Measurements from ENCODE around the gene PDGFA. TPM values are rescaled to one million over a fixed set of nuclear protein-coding genes. Genes with fewer than 3 reads are reported as not detected.

PDGFA gene
- polyA plus RNA-seq, 3 donors from 2014 or later, result 0.29 to 0.59 TPM; not detected in 1

GRCh38 chr7:512541-513311, 6.9 kb downstream of the PDGFA start:
- H3K27ac Mint-ChIP-seq, result no peak overlapping the region
- no peak overlapping the region for H3K4me3 Mint-ChIP-seq
- no peak for DNase-seq
- no peaks in the 10 kb centered on the region for H3K36me3 Mint-ChIP-seq
- H3K4me1 Mint-ChIP-seq, result peaks cover 2 to 3% of the 10 kb centered on the region in 2 donors
- no peaks in the 10 kb centered on the region for H3K9me3 Mint-ChIP-seq
- peaks cover 4 to 15% (median 9%) of the 10 kb centered on the region in 3 donors for H3K27me3 Mint-ChIP-seq (ENCODE audit: low read depth in 3 of 3)

GRCh38 chr7:512146-512510, 7.5 kb downstream of the PDGFA start:
- no peaks in the 10 kb centered on the region for H3K9me3 Mint-ChIP-seq
- H3K4me3 Mint-ChIP-seq, result no peak overlapping the region
- no peaks in the 10 kb centered on the region for H3K4me1 Mint-ChIP-seq
- no peak for DNase-seq
- H3K27ac Mint-ChIP-seq, result no peak overlapping the region
- no peaks in the 10 kb centered on the region for H3K36me3 Mint-ChIP-seq
- H3K27me3 Mint-ChIP-seq (ENCODE audit: low read depth in 3 of 3), result peaks cover 4 to 14% (median 7%) of the 10 kb centered on the region in 3 donors

DNA sequence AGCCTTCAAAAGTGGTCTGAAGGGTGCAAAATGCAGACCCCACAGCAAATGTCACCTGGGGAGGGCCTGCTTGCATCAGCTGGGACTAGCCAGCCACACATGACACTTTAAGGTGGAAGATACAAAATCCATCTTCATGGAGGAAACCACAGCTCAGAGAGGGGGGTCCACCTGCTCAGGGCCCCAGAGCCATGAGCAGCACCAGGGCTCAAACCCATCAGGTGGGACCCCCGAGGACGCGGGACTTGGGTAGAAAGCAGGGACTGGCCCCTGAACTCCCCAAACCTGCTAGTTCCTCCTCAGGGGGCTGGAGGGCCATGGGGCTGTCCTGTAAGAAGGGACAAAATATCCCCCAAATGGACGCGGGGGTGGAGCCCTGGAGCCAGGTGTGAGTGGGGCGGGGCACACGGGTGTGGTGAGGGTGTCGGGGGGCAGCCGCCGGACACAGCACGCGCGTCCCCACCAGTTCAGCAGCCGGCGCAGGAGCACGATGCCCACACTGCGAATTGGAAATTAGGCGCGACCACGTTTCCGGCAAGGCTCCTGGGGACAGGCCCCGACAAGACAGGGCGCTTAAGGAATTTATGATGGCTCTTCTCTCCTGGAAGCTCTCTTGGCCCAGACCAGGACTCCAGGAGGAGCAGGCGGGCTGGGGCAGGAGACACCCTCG, 8.0 kb downstream of the PDGFA start:
- Mint-ChIP-seq H3K4me3 (no peak overlapping the region), H3K9me3 (no peaks in the 10 kb centered on the region), H3K27ac (no peak overlapping the region), H3K4me1 (no peaks in the 10 kb centered on the region), H3K36me3 (no peaks in the 10 kb centered on the region), H3K27me3 (ENCODE audit: low read depth in 3 of 3) (peaks cover 4 to 14% (median 7%) of the 10 kb centered on the region in 3 donors)
- no peak for DNase-seq

- H3K9me3 Mint-ChIP-seq, result no peaks in the 10 kb centered on the region
- no peaks in the 10 kb centered on the region for H3K36me3 Mint-ChIP-seq
- no peak for DNase-seq
- peaks cover 2 to 9% (median 5%) of the 10 kb centered on the region in 3 donors for H3K27me3 Mint-ChIP-seq (ENCODE audit: low read depth in 3 of 3)
- no peaks in the 10 kb centered on the region for H3K4me1 Mint-ChIP-seq
- H3K4me3 Mint-ChIP-seq, result no peak overlapping the region
- H3K27ac Mint-ChIP-seq, result no peak overlapping the region
Measured at GRCh38 chr7:510782-511281, 8.8 kb downstream of the PDGFA start.

DNA sequence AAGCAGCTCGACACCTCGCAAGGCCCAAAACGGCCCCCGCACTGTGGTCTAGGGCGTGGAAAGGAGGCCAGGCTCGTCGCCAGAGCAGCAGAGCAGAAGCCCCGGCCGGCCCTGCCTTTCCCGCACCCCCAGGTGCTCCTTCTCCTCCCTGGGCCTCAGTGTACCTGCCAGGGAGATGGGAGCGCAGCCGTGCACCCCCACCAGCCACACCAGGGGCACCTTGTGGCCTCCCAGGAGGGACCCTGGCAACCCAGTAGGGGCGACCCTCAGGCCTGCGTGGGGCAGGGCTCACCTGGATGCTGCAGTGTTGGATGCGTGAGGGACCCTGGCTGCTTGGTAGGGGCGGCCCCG, 9.5 kb downstream of the PDGFA start:
- H3K9me3 Mint-ChIP-seq, result no peaks in the 10 kb centered on the region
- H3K36me3 Mint-ChIP-seq, result no peaks in the 10 kb centered on the region
- H3K27ac Mint-ChIP-seq, result no peak overlapping the region
- DNase-seq, result no peak
- no peak overlapping the region for H3K4me3 Mint-ChIP-seq
- peaks cover 0 to 9% (median 3%) of the 10 kb centered on the region in 3 donors for H3K27me3 Mint-ChIP-seq (ENCODE audit: low read depth in 3 of 3)
- no peaks in the 10 kb centered on the region for H3K4me1 Mint-ChIP-seq

DNA sequence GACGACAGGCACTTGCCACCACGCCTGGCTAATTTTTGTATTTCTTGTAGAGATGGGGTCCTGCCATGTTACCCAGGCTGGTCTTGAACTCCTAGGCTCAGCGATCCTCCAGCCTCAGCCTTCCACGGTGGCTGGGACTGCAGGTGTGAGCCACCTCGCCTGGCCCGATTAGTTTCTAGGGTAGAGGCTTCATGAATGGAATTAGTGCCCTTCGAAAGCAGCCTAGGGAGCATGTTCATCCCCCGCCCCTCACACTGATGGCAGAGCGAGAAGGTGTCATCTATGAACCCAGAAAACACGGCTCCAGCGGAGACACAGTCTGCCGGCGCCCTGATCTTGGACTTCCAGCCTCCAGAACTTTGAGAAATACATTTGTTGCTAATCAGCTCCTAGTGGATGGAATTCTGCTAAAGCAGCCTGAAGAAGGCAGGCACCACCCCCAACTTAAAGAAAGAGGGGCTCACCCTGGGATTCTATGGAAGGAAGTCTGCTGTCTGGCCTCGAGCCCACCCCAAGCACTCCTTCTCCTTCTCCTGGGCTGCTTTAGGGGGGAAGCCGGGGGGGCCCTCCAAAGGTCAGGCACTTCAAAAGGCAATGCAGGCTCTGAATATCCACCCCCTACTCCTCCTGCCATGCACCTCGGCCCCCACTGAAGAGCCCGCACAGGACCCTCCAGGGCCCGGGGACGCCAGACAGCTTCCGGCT, 10.1 kb downstream of the PDGFA start:
- peaks cover 0 to 9% (median 2%) of the 10 kb centered on the region in 3 donors for H3K27me3 Mint-ChIP-seq (ENCODE audit: low read depth in 3 of 3)

DNA sequence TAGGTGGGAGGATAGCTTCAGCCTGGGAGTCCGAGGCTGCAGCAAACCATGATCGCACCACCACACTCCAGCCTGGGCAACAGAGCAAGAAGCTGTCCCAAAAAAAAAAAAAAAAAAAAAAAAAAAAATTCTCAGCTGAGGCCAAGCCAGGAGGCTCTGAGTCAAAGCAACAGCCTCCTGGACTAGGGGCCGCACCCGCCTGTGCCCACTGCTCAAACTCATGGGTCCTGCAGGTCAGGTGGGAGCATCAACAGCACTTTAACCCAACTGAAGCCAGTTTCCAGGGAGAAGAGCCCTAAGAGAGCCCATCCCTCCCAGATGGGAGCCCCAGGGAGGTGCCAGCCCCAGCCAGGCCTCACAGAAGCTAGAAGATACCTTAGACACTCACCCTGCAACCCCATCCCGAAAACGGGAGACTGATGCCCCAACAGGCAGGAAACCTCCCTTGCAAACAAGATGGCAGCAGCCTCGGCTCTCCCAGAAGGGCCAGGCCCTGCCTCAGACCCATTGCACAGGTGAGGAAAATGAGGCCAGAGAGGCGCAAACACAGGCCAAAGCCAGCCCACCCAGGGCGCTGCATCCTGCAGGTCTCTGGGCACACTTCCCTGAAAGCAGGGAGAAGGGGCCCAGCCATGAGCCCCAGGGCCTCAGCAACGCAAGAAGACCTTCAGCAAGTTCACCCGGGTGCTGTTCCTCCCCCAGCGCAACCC, 11.0 kb downstream of the PDGFA start:
- H3K9me3 Mint-ChIP-seq, result no peaks in the 10 kb centered on the region
- H3K27ac Mint-ChIP-seq, result no peak overlapping the region
- no peaks in the 10 kb centered on the region for H3K4me1 Mint-ChIP-seq
- no peak for DNase-seq
- no peaks in the 10 kb centered on the region for H3K36me3 Mint-ChIP-seq
- H3K27me3 Mint-ChIP-seq (ENCODE audit: low read depth in 3 of 3), result peaks cover 0 to 3% (median 2%) of the 10 kb centered on the region in 3 donors
- no peak overlapping the region for H3K4me3 Mint-ChIP-seq

More for the DNA sequence above, 10.1 kb downstream of the PDGFA start:
- Mint-ChIP-seq H3K36me3 (no peaks in the 10 kb centered on the region), H3K27ac (no peak overlapping the region), H3K9me3 (no peaks in the 10 kb centered on the region), H3K4me3 (no peak overlapping the region), H3K4me1 (no peaks in the 10 kb centered on the region)
- DNase-seq, result no peak

DNA sequence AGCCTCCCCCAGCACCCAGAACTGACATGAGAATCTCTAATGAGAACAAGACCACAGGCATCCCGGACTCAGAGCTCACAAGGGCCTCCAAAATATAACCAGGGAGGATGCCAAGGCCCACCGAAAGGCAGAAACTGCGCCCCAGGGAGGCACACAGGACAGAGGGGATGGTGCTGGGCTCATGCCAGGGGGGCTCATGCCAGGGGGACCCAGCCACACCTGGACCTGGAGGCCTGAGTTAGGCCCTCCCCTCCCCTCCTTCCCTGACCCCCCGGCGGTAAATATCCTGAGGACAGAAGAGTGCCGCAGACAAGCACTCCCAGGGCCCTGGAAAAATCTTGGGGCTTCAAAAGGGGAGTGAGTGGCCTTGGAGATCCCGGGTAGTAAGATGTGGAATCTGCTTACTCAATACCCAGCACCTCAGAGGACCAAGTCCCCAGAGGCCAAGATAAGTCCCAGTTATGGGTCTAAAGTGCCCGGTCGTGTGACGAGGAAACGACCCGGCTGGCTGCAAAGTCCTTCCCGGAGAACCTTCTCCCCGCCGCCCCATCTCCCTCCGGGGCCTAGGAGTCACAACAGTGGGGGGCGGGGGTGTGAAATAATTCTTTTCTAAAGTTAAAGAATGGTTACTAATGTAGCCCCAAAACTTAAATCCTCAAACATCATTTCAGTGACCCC, 11.9 kb downstream of the PDGFA start:
- Mint-ChIP-seq H3K4me1 (no peaks in the 10 kb centered on the region), H3K36me3 (no peaks in the 10 kb centered on the region), H3K9me3 (no peaks in the 10 kb centered on the region), H3K27me3 (ENCODE audit: low read depth in 3 of 3) (peaks cover 0 to 3% (median 2%) of the 10 kb centered on the region in 3 donors), H3K27ac (no peak overlapping the region), H3K4me3 (no peak overlapping the region)
- no peak for DNase-seq

GRCh38 chr7:506921-507622, 12.6 kb downstream of the PDGFA start:
- Mint-ChIP-seq H3K9me3 (no peaks in the 10 kb centered on the region), H3K4me1 (no peaks in the 10 kb centered on the region), H3K27ac (no peak overlapping the region), H3K27me3 (ENCODE audit: low read depth in 3 of 3) (peaks cover 0 to 2% (median 0%) of the 10 kb centered on the region in 3 donors), H3K36me3 (no peaks in the 10 kb centered on the region), H3K4me3 (no peak overlapping the region)
- no peak for DNase-seq

GRCh38 chr7:506391-506831, 13.2 kb downstream of the PDGFA start:
- no peak for DNase-seq
- Mint-ChIP-seq H3K9me3 (no peaks in the 10 kb centered on the region), H3K36me3 (no peaks in the 10 kb centered on the region), H3K4me3 (no peak overlapping the region), H3K4me1 (no peaks in the 10 kb centered on the region), H3K27me3 (ENCODE audit: low read depth in 3 of 3) (peaks cover 0 to 2% (median 0%) of the 10 kb centered on the region in 3 donors), H3K27ac (no peak overlapping the region)

GRCh38 chr7:505171-505570, 14.5 kb downstream of the PDGFA start:
- Mint-ChIP-seq H3K36me3 (no peaks in the 10 kb centered on the region), H3K4me1 (no peaks in the 10 kb centered on the region), H3K27me3 (ENCODE audit: low read depth in 3 of 3) (peaks cover 0 to 2% (median 0%) of the 10 kb centered on the region in 3 donors), H3K9me3 (no peaks in the 10 kb centered on the region), H3K27ac (no peak overlapping the region), H3K4me3 (no peak overlapping the region)
- no peak for DNase-seq

DNA sequence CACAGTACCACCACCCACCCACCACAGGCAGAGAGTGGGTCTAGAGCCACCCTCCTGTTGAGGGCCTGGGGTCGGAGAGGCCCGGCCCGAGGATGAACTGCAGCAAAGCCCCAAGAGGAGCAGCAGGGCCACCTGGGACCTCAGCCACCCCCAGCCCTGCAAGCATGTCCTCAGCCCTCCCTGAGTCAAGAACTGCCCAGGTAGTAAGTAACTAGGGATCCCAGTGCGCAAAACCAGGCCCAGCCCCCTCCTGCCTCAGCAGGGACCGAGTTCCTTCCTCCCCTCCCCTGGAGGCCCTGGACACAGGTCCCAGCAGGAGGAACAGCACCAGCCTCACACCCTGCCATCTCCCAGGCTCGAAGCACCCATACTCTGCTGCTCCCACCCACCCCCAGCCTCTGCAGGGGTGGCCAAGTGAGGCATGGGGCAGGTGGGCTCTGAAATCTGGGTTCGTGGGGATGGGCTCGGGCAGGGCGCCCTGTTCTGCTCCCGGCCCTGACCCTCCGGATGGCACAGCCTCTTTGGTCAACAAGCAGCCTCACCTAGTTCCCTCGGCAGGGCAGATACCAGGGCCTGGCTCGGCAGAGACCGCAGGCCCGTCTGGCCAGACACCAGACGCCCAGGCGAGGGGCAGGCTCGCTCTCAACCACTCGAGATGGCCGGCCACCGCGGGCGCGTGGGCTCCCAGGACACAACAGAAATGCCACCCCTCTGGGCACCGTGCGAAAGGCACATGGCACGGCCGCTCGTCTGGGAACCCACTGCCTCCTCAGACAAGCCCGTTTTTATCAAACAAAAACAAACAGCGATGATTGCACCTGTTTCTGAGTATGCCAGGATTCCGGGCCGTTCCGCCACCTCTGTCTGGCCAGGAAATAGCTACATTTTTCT, 15.2 kb downstream of the PDGFA start:
- no peak overlapping the region for H3K4me3 Mint-ChIP-seq
- no peaks in the 10 kb centered on the region for H3K4me1 Mint-ChIP-seq
- peaks cover 0 to 2% (median 0%) of the 10 kb centered on the region in 3 donors for H3K27me3 Mint-ChIP-seq (ENCODE audit: low read depth in 3 of 3)
- H3K27ac Mint-ChIP-seq, result no peak overlapping the region
- no peaks in the 10 kb centered on the region for H3K36me3 Mint-ChIP-seq
- H3K9me3 Mint-ChIP-seq, result no peaks in the 10 kb centered on the region
- no peak for DNase-seq
